Fibroblast of villous mesenchyme (primary cell): ENCODE results near the gene ADGRG4. TPM values are rescaled to one million over a fixed set of nuclear protein-coding genes. Genes with fewer than 3 reads are reported as not detected.
"Not testable (repeated sequence)": the region's sequence is repeated elsewhere in the genome, so short reads cannot be mapped to it uniquely, and the experiment has no call there.

Experiments used
- DNase-seq: peaks from one replicate; pipeline ENCODE4 v3.0.0-alpha.2; 2010; ENCODE audit warnings: low read depth
- H3K4me3 ChIP-seq: 2 replicates; pipeline ENCODE4 v1.5.1; 2011; ENCODE audit warnings: low read depth, mild to moderate bottlenecking, low read length
- total RNA-seq: library from RNA; depleted of rRNA; stranded (reverse); fragments of >200 nt; gene quantifications from 2 replicates; pipeline ENCODE4 v1.2.3, GENCODE V29; 2012
- TF ChIP-seq, protein P1 (sequence below): IDR thresholded peaks from 2 replicates; pipeline ENCODE4 v1.5.1; 2012; ENCODE audit warnings: low read depth, mild to moderate bottlenecking, low read length; ENCODE audit not compliant: insufficient read depth

Gene ADGRG4
- total RNA-seq, 1 donor: not detected

DNA sequence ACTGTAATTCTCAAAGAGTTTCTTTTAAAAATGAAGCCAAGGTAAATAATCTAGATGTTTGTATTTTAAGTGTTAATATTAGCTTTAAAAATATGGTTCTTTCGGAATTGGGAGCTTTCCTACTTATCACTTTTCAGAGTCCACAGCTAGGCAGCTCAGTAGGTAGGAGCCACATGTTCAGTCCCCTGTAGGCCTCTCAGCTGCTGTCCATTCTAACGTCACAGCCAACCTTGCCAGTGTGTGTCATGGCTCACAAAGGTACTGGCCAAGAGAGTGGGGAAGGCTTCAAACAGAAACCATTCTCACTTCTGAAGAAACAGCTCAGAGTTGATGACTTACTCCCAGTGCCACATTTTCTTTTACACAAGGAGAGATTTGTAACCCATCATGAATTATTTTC lies 137.0 kb downstream of the ADGRG4 start:
- H3K4me3 ChIP-seq: no peak overlapping the region
- TF ChIP-seq, protein P1, sequence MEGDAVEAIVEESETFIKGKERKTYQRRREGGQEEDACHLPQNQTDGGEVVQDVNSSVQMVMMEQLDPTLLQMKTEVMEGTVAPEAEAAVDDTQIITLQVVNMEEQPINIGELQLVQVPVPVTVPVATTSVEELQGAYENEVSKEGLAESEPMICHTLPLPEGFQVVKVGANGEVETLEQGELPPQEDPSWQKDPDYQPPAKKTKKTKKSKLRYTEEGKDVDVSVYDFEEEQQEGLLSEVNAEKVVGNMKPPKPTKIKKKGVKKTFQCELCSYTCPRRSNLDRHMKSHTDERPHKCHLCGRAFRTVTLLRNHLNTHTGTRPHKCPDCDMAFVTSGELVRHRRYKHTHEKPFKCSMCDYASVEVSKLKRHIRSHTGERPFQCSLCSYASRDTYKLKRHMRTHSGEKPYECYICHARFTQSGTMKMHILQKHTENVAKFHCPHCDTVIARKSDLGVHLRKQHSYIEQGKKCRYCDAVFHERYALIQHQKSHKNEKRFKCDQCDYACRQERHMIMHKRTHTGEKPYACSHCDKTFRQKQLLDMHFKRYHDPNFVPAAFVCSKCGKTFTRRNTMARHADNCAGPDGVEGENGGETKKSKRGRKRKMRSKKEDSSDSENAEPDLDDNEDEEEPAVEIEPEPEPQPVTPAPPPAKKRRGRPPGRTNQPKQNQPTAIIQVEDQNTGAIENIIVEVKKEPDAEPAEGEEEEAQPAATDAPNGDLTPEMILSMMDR: no peak
- no peak for DNase-seq

DNA sequence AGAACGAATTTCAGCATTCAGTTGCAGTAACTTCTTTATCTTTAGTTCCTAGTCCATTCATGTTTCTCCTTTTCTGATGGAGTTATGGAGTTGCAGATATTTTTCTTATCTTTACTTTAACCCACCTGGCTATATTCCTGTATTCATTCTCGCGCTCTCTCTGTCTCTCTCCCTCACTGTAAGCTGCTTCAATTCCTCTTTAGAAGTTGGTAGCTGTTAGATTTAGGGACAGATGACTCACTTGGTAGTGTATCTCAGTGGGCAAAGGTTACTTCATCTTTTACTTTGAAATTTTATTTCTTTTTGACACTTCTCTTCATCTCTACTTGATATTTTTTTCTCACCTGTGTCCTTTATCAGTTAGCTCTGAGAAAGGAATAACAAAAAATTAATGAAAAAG lies 137.4 kb downstream of the ADGRG4 start:
- DNase-seq: no peak
- TF ChIP-seq, protein P1: no peak
- no peak overlapping the region for H3K4me3 ChIP-seq

DNA sequence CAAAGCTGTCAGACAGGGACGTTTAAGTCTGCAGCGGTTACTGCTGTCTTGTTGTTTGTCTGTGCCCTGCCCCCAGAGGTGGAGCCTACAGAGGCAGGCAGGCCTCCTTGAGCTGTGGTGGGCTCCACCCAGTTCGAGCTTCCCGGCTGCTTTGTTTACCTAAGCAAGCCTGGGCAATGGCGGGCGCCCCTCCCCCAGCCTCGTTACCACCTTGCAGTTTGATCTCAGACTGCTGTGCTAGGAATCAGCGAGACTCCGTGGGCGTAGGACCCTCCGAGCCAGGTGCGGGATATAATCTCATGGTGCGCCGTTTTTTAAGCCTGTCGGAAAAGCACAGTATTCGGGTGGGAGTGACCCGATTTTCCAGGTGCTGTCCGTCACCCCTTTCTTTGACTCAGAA lies 144.9 kb downstream of the ADGRG4 start:
- DNase-seq, H3K4me3 ChIP-seq: not testable (repeated sequence)

GRCh38 chrX:136446208-136446607 lies 145.4 kb downstream of the ADGRG4 start:
- DNase-seq: no peak
- TF ChIP-seq, protein P1: no peak
- no peak overlapping the region for H3K4me3 ChIP-seq

- no peak overlapping the region for H3K4me3 ChIP-seq
- TF ChIP-seq, protein P1: no peak
- no peak for DNase-seq
Observed at GRCh38 chrX:136447308-136447707, 146.5 kb downstream of the ADGRG4 start.

GRCh38 chrX:136447968-136448367 lies 147.2 kb downstream of the ADGRG4 start:
- DNase-seq: no peak
- no peak overlapping the region for H3K4me3 ChIP-seq

GRCh38 chrX:136450050-136450830 lies 149.5 kb downstream of the ADGRG4 start:
- no peak overlapping the region for H3K4me3 ChIP-seq
- peak; percentile 23 for DNase-seq
- TF ChIP-seq, protein P1: no peak

More at GRCh38 chrX:136447968-136448367, 147.2 kb downstream of the ADGRG4 start:
- TF ChIP-seq, protein P1: no peak
